HEK293 (cell line): ENCODE results near the gene RBPJL.
A peak's percentile ranks its signal among the peaks of the same experiment; 100 is the strongest.

ENCODE experiments used
- CTCF ChIA-PET: fragments of 350-600 bp; formaldehyde crosslinking; extraction: SDS; loops from one replicate; lab custom pipeline; 2021; ENCODE audit warnings: antibody characterized with exemption; lab: Yijun Ruan, JAX
- POLR2A ChIA-PET: fragments of 300-600 bp; formaldehyde crosslinking; extraction: SDS; loops from one replicate; lab custom pipeline; 2020; ENCODE audit warnings: antibody characterized with exemption, inconsistent platforms; lab: Yijun Ruan, JAX
- H3K27ac ChIP-seq: fragments of 200-500 bp; sonication (Bioruptor generic); 2 replicates; pipeline ENCODE4 v1.5.1; 2014; ENCODE audit warnings: low read depth, low read length, control low read depth, inconsistent platforms; ENCODE audit errors: extremely low read depth
- H3K36me3 ChIP-seq, 2 experiments: fragments of 200-500 bp in 1 of 2; sonication (Bioruptor generic) in 1 of 2; 1 replicate in 1 of 2; 2 replicates in 1 of 2; pipeline ENCODE4 v1.5.1; 2014 to 2017; ENCODE audit warnings: inconsistent platforms in 2 of 2, low read length in 2 of 2; ENCODE audit not compliant: control insufficient read depth in 2 of 2, insufficient read depth in 1 of 2
- H3K4me1 ChIP-seq: fragments of 200-500 bp; sonication (Bioruptor generic); 2 replicates; pipeline ENCODE4 v1.5.1; 2014; ENCODE audit warnings: mild to moderate bottlenecking, low read length, inconsistent platforms; ENCODE audit not compliant: control insufficient read depth, insufficient read depth
- H3K4me3 ChIP-seq: 2 replicates; pipeline ENCODE4 v1.5.1; 2011; ENCODE audit warnings: low read depth, mild to moderate bottlenecking, control low read depth, low read length, moderate library complexity
- H3K9me3 ChIP-seq: fragments of 200-500 bp; sonication (Bioruptor generic); 2 replicates; pipeline ENCODE4 v1.5.1; 2014; ENCODE audit warnings: low read depth, low read length, inconsistent platforms; ENCODE audit not compliant: control insufficient read depth, insufficient read depth
- ATF2 ChIP-seq: fragments of 450-650 bp; formaldehyde crosslinking; IDR thresholded peaks from 2 replicates; pipeline ENCODE4 v1.5.1; 2016; ENCODE audit warnings: missing biosample characterization, missing genetic modification characterization, low read depth
- BCL11A ChIP-seq: fragments of 450-650 bp; formaldehyde crosslinking; IDR thresholded peaks from 2 replicates; pipeline ENCODE4 v1.5.1; 2016; ENCODE audit warnings: low read depth, missing biosample characterization, missing genetic modification characterization
- FEZF1 ChIP-seq: fragments of 450-650 bp; formaldehyde crosslinking; IDR thresholded peaks from 2 replicates; pipeline ENCODE4 v1.5.1; 2016; ENCODE audit warnings: missing biosample characterization, missing genetic modification characterization
- KLF10 ChIP-seq: fragments of 450-650 bp; IDR thresholded peaks from 2 replicates; pipeline ENCODE4 v1.5.1; 2018; ENCODE audit warnings: missing biosample characterization, mild to moderate bottlenecking, missing genetic modification characterization
- KLF7 ChIP-seq: fragments of 450-650 bp; formaldehyde crosslinking; IDR thresholded peaks from 2 replicates; pipeline ENCODE4 v1.5.1; 2016; ENCODE audit warnings: missing biosample characterization, missing genetic modification characterization, borderline replicate concordance
- KLF8 ChIP-seq: fragments of 450-650 bp; formaldehyde crosslinking; IDR thresholded peaks from 2 replicates; pipeline ENCODE4 v1.5.1; 2016; ENCODE audit warnings: missing biosample characterization, missing genetic modification characterization
- RBAK ChIP-seq: fragments of 450-650 bp; formaldehyde crosslinking; IDR thresholded peaks from 2 replicates; pipeline ENCODE4 v1.5.1; 2016; ENCODE audit warnings: missing biosample characterization, missing genetic modification characterization
- SP3 ChIP-seq: fragments of 450-650 bp; formaldehyde crosslinking; IDR thresholded peaks from 2 replicates; pipeline ENCODE4 v1.5.1; 2016; ENCODE audit warnings: missing biosample characterization, missing genetic modification characterization
- SP7 ChIP-seq: fragments of 450-650 bp; formaldehyde crosslinking; IDR thresholded peaks from 2 replicates; pipeline ENCODE4 v1.5.1; 2016; ENCODE audit warnings: missing biosample characterization, missing genetic modification characterization
- TRIM28 ChIP-seq: IDR thresholded peaks from 2 replicates; pipeline ENCODE4 v1.6.1; 2011; ENCODE audit warnings: low read length, control low read depth, borderline replicate concordance
- ZBTB17 ChIP-seq: fragments of 450-650 bp; formaldehyde crosslinking; IDR thresholded peaks from 2 replicates; pipeline ENCODE4 v1.5.1; 2016; ENCODE audit warnings: missing biosample characterization, missing genetic modification characterization
- ZBTB21 ChIP-seq: fragments of 450-650 bp; formaldehyde crosslinking; IDR thresholded peaks from 2 replicates; pipeline ENCODE4 v1.5.1; 2017; ENCODE audit warnings: missing biosample characterization, missing genetic modification characterization
- ZEB2 ChIP-seq: fragments of 450-650 bp; formaldehyde crosslinking; IDR thresholded peaks from 2 replicates; pipeline ENCODE4 v1.5.1; 2016; ENCODE audit warnings: missing biosample characterization, missing genetic modification characterization
- ZNF184 ChIP-seq: fragments of 450-650 bp; IDR thresholded peaks from 2 replicates; pipeline ENCODE4 v1.5.1; 2018; ENCODE audit warnings: missing biosample characterization, mild to moderate bottlenecking, missing genetic modification characterization
- ZNF211 ChIP-seq: fragments of 450-650 bp; formaldehyde crosslinking; IDR thresholded peaks from 2 replicates; pipeline ENCODE4 v1.5.1; 2016; ENCODE audit warnings: low read depth, missing biosample characterization, missing genetic modification characterization
- ZNF335 ChIP-seq: fragments of 450-650 bp; formaldehyde crosslinking; conservative IDR thresholded peaks from 2 replicates; pipeline ENCODE4 v1.5.1; 2016; ENCODE audit warnings: missing biosample characterization, missing genetic modification characterization
- ZNF354C ChIP-seq: fragments of 450-650 bp; formaldehyde crosslinking; IDR thresholded peaks from 2 replicates; pipeline ENCODE4 v1.5.1; 2016; ENCODE audit warnings: missing biosample characterization, missing genetic modification characterization, low read depth, borderline replicate concordance
- ZNF366 ChIP-seq: fragments of 450-650 bp; formaldehyde crosslinking; conservative IDR thresholded peaks from 2 replicates; pipeline ENCODE4 v1.5.1; 2016; ENCODE audit warnings: missing biosample characterization, missing genetic modification characterization
- ZNF37A ChIP-seq: fragments of 450-650 bp; IDR thresholded peaks from 2 replicates; pipeline ENCODE4 v1.5.1; 2018; ENCODE audit warnings: missing biosample characterization, missing genetic modification characterization
- ZNF404 ChIP-seq: fragments of 450-650 bp; formaldehyde crosslinking; IDR thresholded peaks from 2 replicates; pipeline ENCODE4 v1.5.1; 2017; ENCODE audit warnings: missing biosample characterization, missing genetic modification characterization
- ZNF473 ChIP-seq: fragments of 450-650 bp; formaldehyde crosslinking; IDR thresholded peaks from 2 replicates; pipeline ENCODE4 v1.5.1; 2017; ENCODE audit warnings: missing biosample characterization, missing genetic modification characterization
- ZNF513 ChIP-seq: fragments of 450-650 bp; IDR thresholded peaks from 2 replicates; pipeline ENCODE4 v1.5.1; 2018; ENCODE audit warnings: missing biosample characterization, missing genetic modification characterization
- ZNF558 ChIP-seq: fragments of 450-650 bp; formaldehyde crosslinking; IDR thresholded peaks from 2 replicates; pipeline ENCODE4 v1.5.1; 2016; ENCODE audit warnings: missing biosample characterization, missing genetic modification characterization
- ZNF600 ChIP-seq: fragments of 450-650 bp; formaldehyde crosslinking; IDR thresholded peaks from 2 replicates; pipeline ENCODE4 v1.5.1; 2016; ENCODE audit warnings: missing biosample characterization, missing genetic modification characterization
- ZNF626 ChIP-seq: fragments of 450-650 bp; sonication (Bioruptor Pico); formaldehyde crosslinking; IDR thresholded peaks from 2 replicates; pipeline ENCODE4 v1.5.1; 2018; ENCODE audit warnings: missing biosample characterization, missing genetic modification characterization, inconsistent platforms
- ZNF629 ChIP-seq: fragments of 450-650 bp; formaldehyde crosslinking; IDR thresholded peaks from 2 replicates; pipeline ENCODE4 v1.5.1; 2017; ENCODE audit warnings: missing biosample characterization, missing genetic modification characterization
- ZNF639 ChIP-seq: fragments of 450-650 bp; formaldehyde crosslinking; IDR thresholded peaks from 2 replicates; pipeline ENCODE4 v1.5.1; 2016; ENCODE audit warnings: missing biosample characterization, missing genetic modification characterization
- ZNF677 ChIP-seq: fragments of 450-650 bp; IDR thresholded peaks from 2 replicates; pipeline ENCODE4 v1.5.0; 2018; ENCODE audit warnings: missing biosample characterization, mild to moderate bottlenecking, missing genetic modification characterization, moderate library complexity
- ZNF76 ChIP-seq: fragments of 450-650 bp; formaldehyde crosslinking; IDR thresholded peaks from 2 replicates; pipeline ENCODE4; 2016; ENCODE audit warnings: low read depth, missing biosample characterization, missing genetic modification characterization, borderline replicate concordance
- TF ChIP-seq, protein P1 (sequence below): fragments of 450-650 bp; formaldehyde crosslinking; IDR thresholded peaks from 2 replicates; pipeline ENCODE4 v1.5.1; 2016; ENCODE audit warnings: missing biosample characterization, missing genetic modification characterization
- TF ChIP-seq, protein P2 (sequence below): fragments of 450-650 bp; formaldehyde crosslinking; IDR thresholded peaks from 2 replicates; pipeline ENCODE4 v1.5.1; 2016; ENCODE audit warnings: missing biosample characterization, missing genetic modification characterization
- TF ChIP-seq, protein P3 (sequence below): fragments of 450-650 bp; formaldehyde crosslinking; IDR thresholded peaks from 2 replicates; pipeline ENCODE4 v1.5.1; 2017; ENCODE audit warnings: missing biosample characterization, missing genetic modification characterization

The RBPJL gene

DNA sequence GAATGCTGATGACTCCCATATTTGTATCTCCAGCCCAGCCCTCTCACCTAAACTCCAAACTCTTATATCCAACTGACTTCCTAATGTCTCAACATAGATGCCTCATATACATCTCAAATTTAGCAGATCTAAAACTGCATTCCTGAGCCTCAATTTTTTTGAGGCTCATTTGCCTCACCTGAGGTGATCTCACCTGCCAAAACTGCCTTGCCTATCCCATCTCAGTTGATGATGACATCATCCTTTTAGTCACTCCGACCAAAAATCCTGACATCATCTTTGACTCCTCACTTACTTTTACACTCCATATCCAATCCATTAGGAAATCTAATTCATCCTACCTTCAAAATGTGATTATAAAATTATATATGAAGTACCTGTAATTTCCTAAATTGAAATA lies 26.6 kb upstream of the RBPJL start:
- ChIA-PET CTCF (interaction anchor here (0.5 to 1.9 kb wide), 5 partner anchors 10 to 168 kb away, joined by 3 to 6 read pairs (median 3); no protein-coding TSS in a partner anchor), POLR2A (no interaction called here)
- no peaks in the 10 kb centered on the region for H3K9me3 ChIP-seq
- H3K4me1 ChIP-seq, result no peaks in the 10 kb centered on the region
- H3K4me3 ChIP-seq, result no peak overlapping the region
- no peaks in the 10 kb centered on the region for H3K36me3 ChIP-seq
- H3K27ac ChIP-seq, result no peak overlapping the region
- no peak for TF ChIP-seq ZNF354C (tag by site-specific recombination)
- TF ChIP-seq ATF2 (tag by site-specific recombination), result peak; percentile 97
- no peak for TF ChIP-seq ZNF513 (tag by site-specific recombination)
- TF ChIP-seq TRIM28, result no peak
- no peak for TF ChIP-seq KLF10 (tag by site-specific recombination)
- TF ChIP-seq ZNF600 (tag by site-specific recombination), result peak; percentile 32; the same call in 1 of the 2 replicates
- TF ChIP-seq, protein P1, sequence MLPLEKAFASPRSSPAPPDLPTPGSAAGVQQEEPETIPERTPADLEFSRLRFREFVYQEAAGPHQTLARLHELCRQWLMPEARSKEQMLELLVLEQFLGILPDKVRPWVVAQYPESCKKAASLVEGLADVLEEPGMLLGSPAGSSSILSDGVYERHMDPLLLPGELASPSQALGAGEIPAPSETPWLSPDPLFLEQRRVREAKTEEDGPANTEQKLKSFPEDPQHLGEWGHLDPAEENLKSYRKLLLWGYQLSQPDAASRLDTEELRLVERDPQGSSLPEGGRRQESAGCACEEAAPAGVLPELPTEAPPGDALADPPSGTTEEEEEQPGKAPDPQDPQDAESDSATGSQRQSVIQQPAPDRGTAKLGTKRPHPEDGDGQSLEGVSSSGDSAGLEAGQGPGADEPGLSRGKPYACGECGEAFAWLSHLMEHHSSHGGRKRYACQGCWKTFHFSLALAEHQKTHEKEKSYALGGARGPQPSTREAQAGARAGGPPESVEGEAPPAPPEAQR (tag by site-specific recombination), result no peak
- TF ChIP-seq KLF7, result no peak
- peak; percentile 87 for TF ChIP-seq ZNF629 (tag by site-specific recombination)
- TF ChIP-seq ZNF626 (tag by site-specific recombination), result no peak
- TF ChIP-seq KLF8, result peak; percentile 55; the same call in 1 of the 2 replicates
- peak; percentile 65 for TF ChIP-seq SP7 (tag by site-specific recombination)
- 0 out of 2 replicates have a peak, but pooled peaks have one; percentile 39 for TF ChIP-seq ZEB2 (tag by site-specific recombination)
- no peak for TF ChIP-seq FEZF1 (tag by site-specific recombination)
- TF ChIP-seq SP3 (tag by site-specific recombination), result peak; percentile 33; the same call in 1 of the 2 replicates
- TF ChIP-seq RBAK (tag by site-specific recombination), result no peak
- TF ChIP-seq, protein P2, sequence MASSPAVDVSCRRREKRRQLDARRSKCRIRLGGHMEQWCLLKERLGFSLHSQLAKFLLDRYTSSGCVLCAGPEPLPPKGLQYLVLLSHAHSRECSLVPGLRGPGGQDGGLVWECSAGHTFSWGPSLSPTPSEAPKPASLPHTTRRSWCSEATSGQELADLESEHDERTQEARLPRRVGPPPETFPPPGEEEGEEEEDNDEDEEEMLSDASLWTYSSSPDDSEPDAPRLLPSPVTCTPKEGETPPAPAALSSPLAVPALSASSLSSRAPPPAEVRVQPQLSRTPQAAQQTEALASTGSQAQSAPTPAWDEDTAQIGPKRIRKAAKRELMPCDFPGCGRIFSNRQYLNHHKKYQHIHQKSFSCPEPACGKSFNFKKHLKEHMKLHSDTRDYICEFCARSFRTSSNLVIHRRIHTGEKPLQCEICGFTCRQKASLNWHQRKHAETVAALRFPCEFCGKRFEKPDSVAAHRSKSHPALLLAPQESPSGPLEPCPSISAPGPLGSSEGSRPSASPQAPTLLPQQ (tag by site-specific recombination), result peak; percentile 56; the same call in 1 of the 2 replicates
- peak; percentile 40 for TF ChIP-seq ZNF335 (tag by site-specific recombination)
- TF ChIP-seq ZNF473 (tag by site-specific recombination), result no peak
- peak; percentile 51; the same call in 1 of the 2 replicates for TF ChIP-seq ZNF184
- TF ChIP-seq ZNF76 (tag by site-specific recombination), result peak; percentile 18; the same call in 1 of the 2 replicates
- TF ChIP-seq ZNF558, result no peak; the same call in 1 of the 2 replicates
- TF ChIP-seq ZBTB21 (tag by site-specific recombination), result peak; percentile 85
- peak; percentile 18; the same call in 1 of the 2 replicates for TF ChIP-seq ZBTB17 (tag by site-specific recombination)
- TF ChIP-seq ZNF404 (tag by site-specific recombination), result no peak
- no peak for TF ChIP-seq ZNF37A (tag by site-specific recombination)
- TF ChIP-seq ZNF366 (tag by site-specific recombination), result peak; percentile 30; the same call in 1 of the 2 replicates
- TF ChIP-seq, protein P3, sequence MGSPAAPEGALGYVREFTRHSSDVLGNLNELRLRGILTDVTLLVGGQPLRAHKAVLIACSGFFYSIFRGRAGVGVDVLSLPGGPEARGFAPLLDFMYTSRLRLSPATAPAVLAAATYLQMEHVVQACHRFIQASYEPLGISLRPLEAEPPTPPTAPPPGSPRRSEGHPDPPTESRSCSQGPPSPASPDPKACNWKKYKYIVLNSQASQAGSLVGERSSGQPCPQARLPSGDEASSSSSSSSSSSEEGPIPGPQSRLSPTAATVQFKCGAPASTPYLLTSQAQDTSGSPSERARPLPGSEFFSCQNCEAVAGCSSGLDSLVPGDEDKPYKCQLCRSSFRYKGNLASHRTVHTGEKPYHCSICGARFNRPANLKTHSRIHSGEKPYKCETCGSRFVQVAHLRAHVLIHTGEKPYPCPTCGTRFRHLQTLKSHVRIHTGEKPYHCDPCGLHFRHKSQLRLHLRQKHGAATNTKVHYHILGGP (tag by site-specific recombination), result no peak
- no peak for TF ChIP-seq ZNF677
- TF ChIP-seq ZNF211, result no peak
- TF ChIP-seq BCL11A (tag by site-specific recombination), result no peak
- peak; percentile 80 for TF ChIP-seq ZNF639 (tag by site-specific recombination)
